ENCODE measurements around the gene CXorf66.
A peak's percentile ranks its signal among the peaks of the same experiment; 100 is the strongest.
"Not testable (repeated sequence)": the region's sequence is repeated elsewhere in the genome, so short reads cannot be mapped to it uniquely, and the experiment has no call there.

CXorf66 gene

GRCh38 chrX:139969286-139969685 lies 4.0 kb upstream of the CXorf66 start:
- no peak for TF ChIP-seq CTCF (conservative IDR thresholded peaks at IDR 0.05)

GRCh38 chrX:139967750-139968149 lies 2.4 kb upstream of the CXorf66 start:
- no peak overlapping the region for H3K27ac ChIP-seq
- TF ChIP-seq CTCF (conservative IDR thresholded peaks at IDR 0.05), result no peak

More at GRCh38 chrX:139969286-139969685, 4.0 kb upstream of the CXorf66 start:
- no peak overlapping the region for H3K27ac ChIP-seq

- no peak overlapping the region for H3K27ac ChIP-seq
- peak; percentile 28 for TF ChIP-seq CTCF (conservative IDR thresholded peaks at IDR 0.05)
These were observed 2.0 kb upstream of the CXorf66 start for GRCh38 chrX:139967300-139967699.

- H3K27ac ChIP-seq, result not testable (repeated sequence)
- peak; percentile 63 for TF ChIP-seq CTCF (conservative IDR thresholded peaks at IDR 0.05)
These were observed 838 bp upstream of the CXorf66 start for GRCh38 chrX:139966159-139966558.

- H3K27ac ChIP-seq, result not testable (repeated sequence)
These were observed 4.2 kb downstream of the CXorf66 start for GRCh38 chrX:139961091-139961490.

- TF ChIP-seq CTCF (conservative IDR thresholded peaks at IDR 0.05), result no peak
- no peak overlapping the region for H3K27ac ChIP-seq
These were observed 15.6 kb downstream of the CXorf66 start for GRCh38 chrX:139949703-139950102.

GRCh38 chrX:139945075-139945474 lies 20.2 kb downstream of the CXorf66 start:
- TF ChIP-seq CTCF (conservative IDR thresholded peaks at IDR 0.05), result no peak
- H3K27ac ChIP-seq, result no peak overlapping the region

GRCh38 chrX:139936259-139936658 lies 29.1 kb downstream of the CXorf66 start:
- H3K27ac ChIP-seq, result no peak overlapping the region
- no peak for TF ChIP-seq CTCF (conservative IDR thresholded peaks at IDR 0.05)

Data from VCaP (cell line).